Prostate gland (tissue), 2 donors: ENCODE data around the gene MSMO1.

Source experiments
- POLR2A ChIP-seq: fragments of 450-650 bp; IDR thresholded peaks from one replicate; pipeline ENCODE4 v1.6.1; 2016; ENCODE audit warnings: antibody characterized with exemption, mild to moderate bottlenecking
- TF ChIP-seq, protein P1 (sequence below), 4 experiments: fragments of 200-600 bp in 2 of 4; fragments of 450-650 bp in 2 of 4; sonication (generic) in 2 of 4; IDR thresholded peaks; 1 replicate in 3 of 4; 2 replicates in 1 of 4; pipeline ENCODE4 v1.5.1; 2016 to 2019; ENCODE audit warnings: antibody characterized with exemption in 4 of 4, mild to moderate bottlenecking in 2 of 4, moderate library complexity in 2 of 4

DNA sequence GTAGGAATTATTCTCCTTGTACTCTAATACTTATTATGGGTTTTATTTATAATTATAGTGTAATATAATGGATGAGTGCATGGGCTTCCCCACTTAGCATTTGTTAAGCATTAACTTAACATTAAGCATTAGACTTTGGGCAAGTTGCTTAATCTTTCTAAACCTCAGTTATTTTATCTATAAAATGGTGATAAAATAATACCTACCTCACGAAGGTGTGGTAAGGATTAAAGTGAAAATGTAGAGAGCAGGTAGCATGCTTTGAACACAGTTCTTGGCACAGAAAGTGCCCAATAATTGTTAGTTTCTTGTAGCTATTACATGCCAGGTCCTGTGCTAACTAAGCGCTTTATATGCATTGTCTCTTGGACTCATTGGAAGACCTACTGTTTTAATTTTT lies 2.6 kb downstream of the MSMO1 start:
- TF ChIP-seq, protein P1, sequence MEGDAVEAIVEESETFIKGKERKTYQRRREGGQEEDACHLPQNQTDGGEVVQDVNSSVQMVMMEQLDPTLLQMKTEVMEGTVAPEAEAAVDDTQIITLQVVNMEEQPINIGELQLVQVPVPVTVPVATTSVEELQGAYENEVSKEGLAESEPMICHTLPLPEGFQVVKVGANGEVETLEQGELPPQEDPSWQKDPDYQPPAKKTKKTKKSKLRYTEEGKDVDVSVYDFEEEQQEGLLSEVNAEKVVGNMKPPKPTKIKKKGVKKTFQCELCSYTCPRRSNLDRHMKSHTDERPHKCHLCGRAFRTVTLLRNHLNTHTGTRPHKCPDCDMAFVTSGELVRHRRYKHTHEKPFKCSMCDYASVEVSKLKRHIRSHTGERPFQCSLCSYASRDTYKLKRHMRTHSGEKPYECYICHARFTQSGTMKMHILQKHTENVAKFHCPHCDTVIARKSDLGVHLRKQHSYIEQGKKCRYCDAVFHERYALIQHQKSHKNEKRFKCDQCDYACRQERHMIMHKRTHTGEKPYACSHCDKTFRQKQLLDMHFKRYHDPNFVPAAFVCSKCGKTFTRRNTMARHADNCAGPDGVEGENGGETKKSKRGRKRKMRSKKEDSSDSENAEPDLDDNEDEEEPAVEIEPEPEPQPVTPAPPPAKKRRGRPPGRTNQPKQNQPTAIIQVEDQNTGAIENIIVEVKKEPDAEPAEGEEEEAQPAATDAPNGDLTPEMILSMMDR (IDR thresholded peaks at IDR 0.05): no peak
- TF ChIP-seq POLR2A: no peak
